Effector memory CD8-positive, alpha-beta T cell (primary cell): Measurements from ENCODE around the gene SLC27A5.
A peak's percentile ranks its signal among the peaks of the same experiment; 100 is the strongest.
"Not testable (repeated sequence)": the region's sequence is repeated elsewhere in the genome, so short reads cannot be mapped to it uniquely, and the experiment has no call there.

Experiments used
- ATAC-seq: fragments of 150-1000 bp; cut with Tn5 transposase; replicated peaks from 2 replicates; pipeline ENCODE4 v1.10.0; 2021; ENCODE audit warnings: mild to moderate bottlenecking, moderate library complexity
- DNase-seq, 3 experiments: peaks; one replicate each; pipeline ENCODE4 v3.0.0; 2021
- H3K27ac Mint-ChIP-seq, 2 donors: one replicate each; pipeline ENCODE4 v1.8.0; 2022; ENCODE audit warnings: mild to moderate bottlenecking in 2 of 2, mixed read lengths in 2 of 2, moderate library complexity in 2 of 2
- H3K27me3 Mint-ChIP-seq, 2 donors: one replicate each; pipeline ENCODE4 v1.8.0; 2022; ENCODE audit warnings: mixed read lengths in 2 of 2
- H3K36me3 Mint-ChIP-seq: one replicate; pipeline ENCODE4 v1.8.0; 2022; ENCODE audit warnings: mild to moderate bottlenecking, moderate library complexity, mixed read lengths; ENCODE audit not compliant: insufficient read depth
- H3K4me1 Mint-ChIP-seq, 2 donors: one replicate each; pipeline ENCODE4 v1.8.0; 2022; ENCODE audit warnings: low read depth in 2 of 2, mixed read lengths in 2 of 2
- H3K4me3 Mint-ChIP-seq, 2 donors: one replicate each; pipeline ENCODE4 v1.8.0; 2022; ENCODE audit warnings: mild to moderate bottlenecking in 2 of 2, mixed read lengths in 2 of 2, moderate library complexity in 2 of 2
- H3K9me3 Mint-ChIP-seq, 2 donors: one replicate each; pipeline ENCODE4 v1.8.0; 2022; ENCODE audit warnings: mixed read lengths in 2 of 2

The SLC27A5 gene

GRCh38 chr19:58513213-58513693, 1.5 kb upstream of the SLC27A5 start:
- Mint-ChIP-seq H3K27ac (peak overlapping the region; percentile 66 to 68), H3K4me1 (peaks cover 19 to 23% of the 10 kb centered on the region in 2 donors), H3K36me3 (peaks cover 13% of the 10 kb centered on the region), H3K27me3 (no peaks in the 10 kb centered on the region), H3K4me3 (peak overlapping the region; percentile 74 to 79), H3K9me3 (no peaks in the 10 kb centered on the region)
- ATAC-seq (no peak), DNase-seq (no peak)

DNA sequence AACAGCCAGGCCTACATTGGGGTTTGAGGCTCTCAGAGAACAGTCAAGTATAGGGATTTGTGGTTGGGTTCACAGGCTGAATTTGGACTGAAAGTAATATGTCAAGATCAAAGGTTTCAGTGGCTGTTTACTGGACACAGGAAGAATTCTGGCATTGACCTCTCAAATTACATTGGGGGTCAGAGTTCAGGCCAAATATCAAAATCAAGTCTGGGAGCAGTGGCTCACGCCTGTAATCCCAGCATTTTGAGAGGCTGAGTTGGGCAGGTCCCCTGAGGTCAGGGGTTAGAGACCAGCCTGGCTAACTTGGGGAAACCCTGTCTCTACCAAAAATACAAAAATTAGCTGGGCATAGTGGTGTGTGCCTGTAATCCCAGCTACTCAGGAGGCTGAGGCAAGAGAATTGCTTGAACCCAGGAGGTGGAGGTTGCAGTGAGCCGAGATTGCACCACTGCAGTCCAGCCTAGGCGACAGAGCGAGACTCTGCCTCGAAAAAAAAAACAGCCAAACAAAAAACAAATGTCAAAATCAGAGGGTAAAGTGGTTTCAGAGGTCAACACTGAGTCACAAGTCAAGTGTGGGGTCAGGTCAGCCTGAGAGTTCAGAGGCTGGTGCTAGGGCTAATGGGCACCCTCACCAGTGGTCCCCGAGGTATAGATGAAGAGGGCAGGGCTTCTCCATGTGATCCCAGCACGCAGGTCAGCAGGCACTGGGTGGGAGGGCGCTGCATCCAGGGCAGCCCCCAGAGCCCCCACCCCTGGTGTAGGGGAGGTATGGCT, 1.5 kb downstream of the SLC27A5 start:
- peaks cover 7% of the 10 kb centered on the region for H3K36me3 Mint-ChIP-seq
- H3K27me3 Mint-ChIP-seq, result no peaks in the 10 kb centered on the region
- peaks cover 0 to 2% of the 10 kb centered on the region in 2 donors for H3K9me3 Mint-ChIP-seq
- ATAC-seq, result no peak
- no peak overlapping the region for H3K4me3 Mint-ChIP-seq
- no peak overlapping the region for H3K27ac Mint-ChIP-seq
- H3K4me1 Mint-ChIP-seq, result peaks cover 6 to 8% of the 10 kb centered on the region in 2 donors
- no peak for DNase-seq

GRCh38 chr19:58509731-58510083, 2.1 kb downstream of the SLC27A5 start:
- peaks cover 5 to 7% of the 10 kb centered on the region in 2 donors for H3K4me1 Mint-ChIP-seq
- no peaks in the 10 kb centered on the region for H3K27me3 Mint-ChIP-seq
- ATAC-seq (no peak), DNase-seq (no peak)
- peaks cover 3% of the 10 kb centered on the region for H3K36me3 Mint-ChIP-seq
- H3K9me3 Mint-ChIP-seq, result peaks cover 0 to 2% of the 10 kb centered on the region in 2 donors
- H3K27ac Mint-ChIP-seq, result no peak overlapping the region
- H3K4me3 Mint-ChIP-seq, result no peak overlapping the region

DNA sequence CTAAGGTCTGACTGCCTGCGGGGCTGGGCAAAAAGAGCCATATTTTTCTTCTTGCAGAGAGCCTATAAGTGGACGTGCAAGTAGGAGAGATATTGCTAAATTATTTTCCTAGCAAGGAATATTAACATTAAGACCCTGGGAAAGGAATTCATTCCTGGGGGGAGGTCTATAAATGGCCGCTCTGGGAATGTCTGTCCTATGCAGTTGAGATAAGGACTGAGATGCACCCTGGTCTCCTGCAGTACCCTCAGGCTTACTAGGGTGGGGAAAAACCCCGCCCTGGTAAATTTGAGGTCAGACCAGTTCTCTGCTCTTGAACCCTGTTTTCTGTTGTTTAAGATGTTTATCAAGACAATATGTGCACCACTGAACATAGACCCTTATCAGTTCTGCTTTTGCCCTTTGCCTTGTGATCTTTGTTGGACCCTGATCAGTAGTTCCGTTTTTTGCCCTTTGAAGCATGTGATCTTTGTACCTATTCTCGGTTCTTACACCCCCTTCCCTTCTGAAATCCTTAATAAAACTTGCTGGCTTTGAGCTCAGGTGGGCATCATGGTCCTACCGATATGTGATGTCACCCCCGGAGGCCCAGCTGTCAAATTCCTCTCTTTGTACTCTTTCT, 4.1 kb downstream of the SLC27A5 start:
- H3K27ac Mint-ChIP-seq, H3K27me3 Mint-ChIP-seq, H3K4me3 Mint-ChIP-seq, ATAC-seq, H3K9me3 Mint-ChIP-seq, H3K4me1 Mint-ChIP-seq, H3K36me3 Mint-ChIP-seq, DNase-seq: not testable (repeated sequence)

GRCh38 chr19:58500242-58500641, 11.6 kb downstream of the SLC27A5 start:
- no peaks in the 10 kb centered on the region for H3K27me3 Mint-ChIP-seq
- no peak for DNase-seq
- ATAC-seq, result no peak
- peaks cover 9% of the 10 kb centered on the region for H3K36me3 Mint-ChIP-seq
- no peak overlapping the region for H3K4me3 Mint-ChIP-seq
- peak overlapping the region in 1 of 2 donors; percentile 91 for H3K27ac Mint-ChIP-seq
- peaks cover 14 to 20% of the 10 kb centered on the region in 2 donors for H3K4me1 Mint-ChIP-seq
- peaks cover 4 to 8% of the 10 kb centered on the region in 2 donors for H3K9me3 Mint-ChIP-seq

DNA sequence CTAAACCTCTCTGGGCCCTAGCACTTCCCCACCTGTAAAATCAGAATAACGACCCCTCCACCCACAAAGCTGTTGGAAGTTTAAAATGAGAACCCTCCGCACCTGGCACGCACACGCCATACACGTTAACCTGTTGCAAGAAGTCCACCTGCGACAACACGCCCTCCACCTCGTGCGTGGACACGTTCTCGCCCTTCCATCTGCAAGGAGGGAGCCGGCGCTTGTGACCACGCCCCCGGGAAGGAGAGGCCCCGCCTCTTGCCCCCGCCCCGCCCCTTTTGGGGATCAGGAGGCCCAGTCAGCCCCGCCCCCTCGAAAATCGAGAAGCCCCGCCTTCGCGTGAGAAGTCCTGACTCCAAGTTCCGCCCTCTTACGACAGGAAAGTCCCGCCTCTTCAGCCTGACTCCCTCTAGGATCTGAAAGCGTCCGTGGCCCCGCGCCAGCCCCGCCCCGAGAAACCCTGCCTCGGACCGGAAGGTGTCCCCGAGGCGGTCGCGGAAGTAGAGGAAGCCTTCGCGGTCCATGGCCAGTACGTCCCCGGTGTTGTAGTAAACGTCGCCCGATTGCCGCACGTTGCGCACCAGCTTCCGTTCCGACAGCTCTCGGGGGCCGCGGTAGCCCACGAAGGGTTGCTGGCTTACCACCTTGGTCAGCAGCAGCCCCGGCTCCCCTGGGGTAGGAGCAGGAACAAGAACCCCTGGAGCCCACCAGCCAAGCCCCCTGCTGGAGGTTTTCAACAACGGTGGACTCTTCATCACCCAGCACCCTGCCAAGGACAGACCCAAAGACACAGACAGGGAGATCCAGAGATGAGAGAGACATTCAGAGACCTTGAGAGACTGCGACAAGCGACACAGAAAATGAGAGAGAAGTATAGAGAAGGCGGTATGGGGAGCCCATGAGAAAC, 12.5 kb downstream of the SLC27A5 start:
- no peaks in the 10 kb centered on the region for H3K27me3 Mint-ChIP-seq
- H3K36me3 Mint-ChIP-seq, result peaks cover 9% of the 10 kb centered on the region
- peak; percentile 88 for ATAC-seq
- peak overlapping the region; percentile 80 to 89 for H3K4me3 Mint-ChIP-seq
- peak overlapping the region; percentile 91 for H3K27ac Mint-ChIP-seq
- peaks cover 14 to 20% of the 10 kb centered on the region in 2 donors for H3K4me1 Mint-ChIP-seq
- H3K9me3 Mint-ChIP-seq, result peaks cover 4 to 8% of the 10 kb centered on the region in 2 donors
- DNase-seq, result peak; percentile 85 to 91 (median 86)

GRCh38 chr19:58498316-58499020, 13.3 kb downstream of the SLC27A5 start:
- H3K4me3 Mint-ChIP-seq, result peak overlapping the region; percentile 80 to 89
- ATAC-seq (no peak), DNase-seq (no peak)
- peaks cover 9% of the 10 kb centered on the region for H3K36me3 Mint-ChIP-seq
- peaks cover 14 to 20% of the 10 kb centered on the region in 2 donors for H3K4me1 Mint-ChIP-seq
- H3K9me3 Mint-ChIP-seq, result peaks cover 4 to 8% of the 10 kb centered on the region in 2 donors
- H3K27me3 Mint-ChIP-seq, result no peaks in the 10 kb centered on the region
- peak overlapping the region; percentile 91 for H3K27ac Mint-ChIP-seq

DNA sequence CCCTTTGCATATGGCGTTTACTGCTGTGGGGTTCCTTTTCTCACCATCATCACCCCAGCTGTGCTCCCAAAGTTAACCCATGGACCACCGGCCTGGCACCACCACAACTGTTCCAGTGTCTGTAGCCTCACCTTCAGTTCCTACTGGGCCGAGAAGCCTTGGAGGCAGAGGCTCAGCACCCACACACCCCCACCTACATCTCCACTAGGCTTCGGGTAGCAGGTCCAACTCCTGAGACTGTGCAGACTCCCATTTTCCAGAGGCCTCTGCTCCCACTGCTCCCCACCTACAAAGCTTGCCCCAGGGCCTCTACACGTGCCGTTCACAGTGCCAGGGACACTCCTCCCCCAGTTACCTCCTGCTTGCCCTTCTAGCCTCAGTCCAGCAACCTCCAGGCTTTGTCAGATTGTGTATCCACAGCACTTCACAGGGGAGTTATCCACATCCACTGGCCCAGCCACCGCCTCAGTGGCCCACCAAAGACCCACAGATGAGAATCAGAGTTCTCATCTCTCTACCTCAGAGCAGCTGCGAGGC, 14.1 kb downstream of the SLC27A5 start:
- Mint-ChIP-seq H3K9me3 (peaks cover 4 to 8% of the 10 kb centered on the region in 2 donors), H3K4me3 (peak overlapping the region; percentile 15 to 80), H3K27ac (no peak overlapping the region), H3K36me3 (peaks cover 9% of the 10 kb centered on the region), H3K27me3 (no peaks in the 10 kb centered on the region), H3K4me1 (peaks cover 14 to 16% of the 10 kb centered on the region in 2 donors)
- DNase-seq, result no peak
- ATAC-seq, result no peak

DNA sequence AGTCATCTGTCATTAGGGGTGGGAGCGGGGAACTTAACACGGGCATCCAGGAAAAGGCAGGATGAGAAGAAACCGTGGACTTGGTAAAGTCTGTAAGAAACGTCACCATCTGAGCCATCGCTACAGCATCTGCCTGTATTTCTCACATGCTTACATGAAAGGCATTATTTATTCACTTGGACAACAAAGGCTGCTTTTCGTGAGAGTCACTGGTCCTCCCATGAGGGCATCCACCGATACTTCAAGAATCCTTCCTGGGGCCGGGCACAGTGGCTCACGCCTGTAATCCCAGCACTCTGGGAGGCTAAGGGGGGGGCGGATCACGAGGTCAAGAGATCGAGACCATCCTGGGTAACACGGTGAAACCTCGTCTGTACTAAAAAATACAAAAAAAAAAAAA, 19.5 kb downstream of the SLC27A5 start:
- DNase-seq, result no peak
- H3K9me3 Mint-ChIP-seq, result no peaks in the 10 kb centered on the region
- H3K27ac Mint-ChIP-seq, result no peak overlapping the region
- no peaks in the 10 kb centered on the region for H3K4me1 Mint-ChIP-seq
- H3K27me3 Mint-ChIP-seq, result no peaks in the 10 kb centered on the region
- no peak for ATAC-seq
- H3K4me3 Mint-ChIP-seq, result no peak overlapping the region
- no peaks in the 10 kb centered on the region for H3K36me3 Mint-ChIP-seq

DNA sequence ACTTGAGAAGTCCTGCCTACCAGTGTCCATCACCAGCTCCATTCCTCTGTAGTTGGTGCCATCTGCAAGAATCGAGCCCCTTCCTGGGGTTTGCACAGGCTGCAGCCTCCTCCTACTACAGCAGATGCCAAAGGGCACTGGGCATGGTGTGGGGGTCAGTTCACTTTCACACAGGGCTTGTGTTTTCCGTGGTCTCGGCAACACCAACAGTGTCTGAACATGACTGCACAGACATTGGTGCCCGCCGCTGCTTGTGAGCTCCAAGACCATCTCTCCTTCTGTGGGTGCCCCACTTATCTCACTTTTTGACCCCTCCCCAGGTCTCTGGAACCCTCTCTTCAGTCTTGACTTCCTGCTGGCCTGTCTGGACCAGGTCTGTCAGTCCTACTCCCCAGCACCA, 20.4 kb downstream of the SLC27A5 start:
- ATAC-seq, result no peak
- Mint-ChIP-seq H3K4me1 (no peaks in the 10 kb centered on the region), H3K9me3 (no peaks in the 10 kb centered on the region), H3K27ac (no peak overlapping the region), H3K4me3 (peak overlapping the region in 1 of 2 donors; percentile 11), H3K27me3 (no peaks in the 10 kb centered on the region), H3K36me3 (no peaks in the 10 kb centered on the region)
- no peak for DNase-seq

DNA sequence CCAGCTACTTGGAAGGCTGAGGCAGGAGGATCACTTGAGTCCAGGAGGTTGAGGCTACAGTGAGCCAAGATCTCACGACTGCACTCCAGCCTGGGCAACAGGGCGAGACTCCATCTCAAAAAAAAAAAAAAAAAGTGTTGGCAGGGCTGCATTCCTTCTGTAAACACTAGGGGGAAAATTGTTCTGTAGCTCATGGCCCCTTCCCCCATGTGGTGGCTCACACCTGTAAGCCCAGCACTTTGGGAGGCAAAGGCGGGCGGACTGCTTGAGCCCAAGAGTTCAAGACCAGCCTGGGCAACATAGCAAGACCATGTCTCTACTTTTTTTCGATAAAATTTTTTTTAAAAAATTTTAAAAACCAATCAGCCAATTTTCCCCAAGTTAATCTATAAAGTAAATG, 27.4 kb downstream of the SLC27A5 start:
- H3K27ac Mint-ChIP-seq, H3K27me3 Mint-ChIP-seq, H3K4me3 Mint-ChIP-seq, ATAC-seq, H3K36me3 Mint-ChIP-seq, H3K9me3 Mint-ChIP-seq, DNase-seq, H3K4me1 Mint-ChIP-seq: not testable (repeated sequence)

GRCh38 chr19:58483776-58484175, 28.0 kb downstream of the SLC27A5 start:
- H3K27me3 Mint-ChIP-seq, result no peaks in the 10 kb centered on the region
- no peak overlapping the region for H3K27ac Mint-ChIP-seq
- ATAC-seq (no peak), DNase-seq (no peak)
- H3K4me3 Mint-ChIP-seq, result no peak overlapping the region
- H3K4me1 Mint-ChIP-seq, result peaks cover 0 to 2% of the 10 kb centered on the region in 2 donors
- no peaks in the 10 kb centered on the region for H3K36me3 Mint-ChIP-seq
- H3K9me3 Mint-ChIP-seq, result no peaks in the 10 kb centered on the region
